Left ventricle myocardium inferior (tissue), 1 donor: ENCODE measurements around the gene MRPS21. TPM values are rescaled to one million over a fixed set of nuclear protein-coding genes. Genes with fewer than 3 reads are reported as not detected.

Experiments
- DNase-seq: peaks from one replicate; pipeline ENCODE4 v3.0.0-alpha.2; 2020
- H3K27ac ChIP-seq: fragments of 200-600 bp; replicated peaks from 2 replicates; pipeline ENCODE4 v1.8.0; 2021
- H3K27me3 ChIP-seq: fragments of 200-600 bp; 2 replicates; pipeline ENCODE4 v1.8.0; 2021; ENCODE audit warnings: low read depth
- H3K36me3 ChIP-seq: fragments of 200-600 bp; 2 replicates; pipeline ENCODE4 v1.8.0; 2021
- H3K4me1 ChIP-seq: fragments of 200-600 bp; 2 replicates; pipeline ENCODE4 v1.8.0; 2021
- H3K4me3 ChIP-seq: fragments of 200-600 bp; 2 replicates; pipeline ENCODE4 v1.8.0; 2021; ENCODE audit warnings: mild to moderate bottlenecking, moderate library complexity
- H3K9me3 ChIP-seq: fragments of 200-600 bp; replicated peaks from 2 replicates; pipeline ENCODE4 v1.8.0; 2021
- intact Hi-C: fragments of 100-400 bp; cut with micrococcal nuclease; formaldehyde crosslinking; loops from one replicate; pipeline ENCODE4 v1.11.0; 2022
- total RNA-seq: library from RNA; stranded (reverse); fragmentation: NEBNext Ultra II Directional; extraction: Animal tissue kit (Norgen Biotek cat#: 25700); gene quantifications from one replicate; pipeline ENCODE4 v1.2.1, GENCODE V29; 2021
- TF ChIP-seq, protein P1 (sequence below): fragments of 200-600 bp; IDR thresholded peaks from 2 replicates; pipeline ENCODE4 v1.8.0; 2021; ENCODE audit warnings: antibody characterized with exemption, mild to moderate bottlenecking, borderline replicate concordance
- donor health status: DM: no; HTN: yes; CAD: no; lungs with severe emphysema.

The MRPS21 gene
- total RNA-seq, 1 donor from 2014 or later, result 72.5 TPM

DNA sequence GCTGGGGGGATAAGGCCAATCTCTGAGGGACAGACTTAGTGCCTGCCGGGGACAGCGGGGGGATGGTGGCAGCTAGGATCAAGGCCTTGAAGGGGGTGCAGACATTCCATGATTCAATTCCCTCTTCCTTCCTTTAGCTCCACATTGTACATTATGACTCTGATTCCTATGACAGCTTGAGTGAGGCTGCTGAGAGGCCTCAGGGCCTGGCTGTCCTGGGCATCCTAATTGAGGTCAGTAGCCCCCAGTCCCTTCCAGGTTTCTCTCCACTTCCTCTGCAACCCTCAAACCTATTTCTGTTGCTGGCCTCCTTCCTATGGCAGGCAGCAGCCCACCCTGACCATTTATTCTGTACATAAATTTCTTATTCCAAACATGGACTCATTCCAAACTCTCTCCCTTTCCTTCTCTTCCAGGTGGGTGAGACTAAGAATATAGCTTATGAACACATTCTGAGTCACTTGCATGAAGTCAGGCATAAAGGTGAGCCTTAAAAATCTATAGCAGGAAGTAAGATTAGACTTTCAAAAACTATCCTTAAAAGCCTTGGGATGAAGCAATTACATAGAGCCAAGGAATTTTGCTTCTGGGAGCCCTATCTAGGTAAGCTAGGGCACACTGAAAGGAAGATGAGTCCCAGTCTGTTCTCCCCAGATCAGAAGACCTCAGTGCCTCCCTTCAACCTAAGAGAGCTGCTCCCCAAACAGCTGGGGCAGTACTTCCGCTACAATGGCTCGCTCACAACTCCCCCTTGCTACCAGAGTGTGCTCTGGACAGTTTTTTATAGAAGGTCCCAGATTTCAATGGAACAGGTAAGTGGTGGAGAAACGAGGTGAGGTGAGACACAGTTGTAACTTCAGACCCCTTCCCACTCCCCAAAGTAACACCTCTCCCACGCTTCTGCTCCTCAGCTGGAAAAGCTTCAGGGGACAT lies 31.0 kb upstream of the MRPS21 start:
- no peak for DNase-seq
- no peaks in the 10 kb centered on the region for H3K27me3 ChIP-seq
- H3K27ac ChIP-seq, result no peak overlapping the region
- H3K36me3 ChIP-seq, result peaks cover 36% of the 10 kb centered on the region
- TF ChIP-seq, protein P1, sequence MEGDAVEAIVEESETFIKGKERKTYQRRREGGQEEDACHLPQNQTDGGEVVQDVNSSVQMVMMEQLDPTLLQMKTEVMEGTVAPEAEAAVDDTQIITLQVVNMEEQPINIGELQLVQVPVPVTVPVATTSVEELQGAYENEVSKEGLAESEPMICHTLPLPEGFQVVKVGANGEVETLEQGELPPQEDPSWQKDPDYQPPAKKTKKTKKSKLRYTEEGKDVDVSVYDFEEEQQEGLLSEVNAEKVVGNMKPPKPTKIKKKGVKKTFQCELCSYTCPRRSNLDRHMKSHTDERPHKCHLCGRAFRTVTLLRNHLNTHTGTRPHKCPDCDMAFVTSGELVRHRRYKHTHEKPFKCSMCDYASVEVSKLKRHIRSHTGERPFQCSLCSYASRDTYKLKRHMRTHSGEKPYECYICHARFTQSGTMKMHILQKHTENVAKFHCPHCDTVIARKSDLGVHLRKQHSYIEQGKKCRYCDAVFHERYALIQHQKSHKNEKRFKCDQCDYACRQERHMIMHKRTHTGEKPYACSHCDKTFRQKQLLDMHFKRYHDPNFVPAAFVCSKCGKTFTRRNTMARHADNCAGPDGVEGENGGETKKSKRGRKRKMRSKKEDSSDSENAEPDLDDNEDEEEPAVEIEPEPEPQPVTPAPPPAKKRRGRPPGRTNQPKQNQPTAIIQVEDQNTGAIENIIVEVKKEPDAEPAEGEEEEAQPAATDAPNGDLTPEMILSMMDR, result no peak
- intact Hi-C loops, result no loop called here
- H3K4me1 ChIP-seq, result peaks cover 30% of the 10 kb centered on the region
- H3K9me3 ChIP-seq, result no peaks in the 10 kb centered on the region
- H3K4me3 ChIP-seq, result no peak overlapping the region

DNA sequence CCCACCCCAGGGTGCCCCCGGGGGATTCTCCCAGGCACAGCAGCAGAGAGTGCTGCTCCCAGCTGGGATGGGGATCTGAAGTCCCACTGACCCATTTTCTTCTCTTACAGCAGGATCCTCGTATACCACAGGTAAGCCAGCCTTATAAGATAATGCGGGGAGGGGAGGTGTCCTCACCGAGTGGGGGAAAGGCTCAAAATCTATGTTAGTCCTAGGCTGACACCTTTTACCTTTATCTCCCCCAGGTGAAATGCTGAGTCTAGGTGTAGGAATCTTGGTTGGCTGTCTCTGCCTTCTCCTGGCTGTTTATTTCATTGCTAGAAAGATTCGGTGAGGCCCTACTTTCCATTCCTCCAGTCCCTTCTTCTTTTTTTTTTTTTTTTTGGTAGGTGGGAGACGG lies 30.1 kb upstream of the MRPS21 start:
- Histone ChIP-seq H3K36me3 (peaks cover 36% of the 10 kb centered on the region), H3K4me1 (peaks cover 37% of the 10 kb centered on the region), H3K27ac (no peak overlapping the region), H3K27me3 (no peaks in the 10 kb centered on the region), H3K4me3 (no peak overlapping the region), H3K9me3 (no peaks in the 10 kb centered on the region)
- intact Hi-C loops, result no loop called here
- TF ChIP-seq, protein P1, result no peak
- no peak for DNase-seq

DNA sequence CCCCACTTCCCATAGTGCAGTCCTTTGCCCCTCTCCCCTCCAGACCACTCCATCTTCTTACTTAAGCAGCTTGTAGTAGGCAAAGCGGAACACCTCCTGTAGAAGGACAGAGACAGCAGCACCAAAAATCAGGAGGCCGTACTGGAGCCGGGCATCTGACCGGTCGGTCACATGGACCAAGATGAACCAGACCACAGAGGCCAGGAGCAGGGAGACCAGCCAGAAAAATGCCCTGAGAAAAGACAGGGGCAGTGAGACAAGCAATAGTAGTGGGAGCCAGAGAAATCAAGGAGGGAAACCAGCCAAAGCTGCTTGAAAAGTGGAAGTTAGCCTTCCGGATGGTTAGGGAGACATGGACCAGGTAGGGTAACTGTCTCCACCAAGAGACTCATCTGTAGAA lies 25.8 kb upstream of the MRPS21 start:
- Histone ChIP-seq H3K4me1 (peaks cover 47% of the 10 kb centered on the region), H3K9me3 (no peaks in the 10 kb centered on the region), H3K36me3 (peaks cover 36% of the 10 kb centered on the region), H3K27ac (peak overlapping the region; percentile 99), H3K4me3 (peak overlapping the region; percentile 99), H3K27me3 (no peaks in the 10 kb centered on the region)
- DNase-seq, result no peak
- TF ChIP-seq, protein P1, result no peak
- intact Hi-C loops, result no loop called here

DNA sequence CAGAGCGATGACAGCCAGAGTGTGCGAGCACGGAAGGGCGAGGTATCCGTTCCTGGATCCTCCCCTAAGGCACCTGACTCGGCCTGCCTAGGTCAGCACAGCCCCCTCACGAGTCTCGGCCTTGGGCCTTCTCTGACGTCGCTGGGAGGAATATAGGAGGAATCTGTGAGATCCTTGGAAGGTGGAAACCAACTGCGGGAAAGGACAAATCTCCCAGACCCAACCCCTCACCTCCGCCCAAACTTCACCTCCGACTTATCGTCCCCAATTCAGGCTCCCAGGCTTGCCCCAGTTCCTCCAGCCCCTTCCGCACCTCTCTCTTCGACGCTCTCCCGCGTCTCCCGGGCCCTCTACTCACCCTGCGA lies 25.3 kb upstream of the MRPS21 start:
- intact Hi-C loops, result no loop called here
- no peaks in the 10 kb centered on the region for H3K27me3 ChIP-seq
- TF ChIP-seq, protein P1, result no peak

DNA sequence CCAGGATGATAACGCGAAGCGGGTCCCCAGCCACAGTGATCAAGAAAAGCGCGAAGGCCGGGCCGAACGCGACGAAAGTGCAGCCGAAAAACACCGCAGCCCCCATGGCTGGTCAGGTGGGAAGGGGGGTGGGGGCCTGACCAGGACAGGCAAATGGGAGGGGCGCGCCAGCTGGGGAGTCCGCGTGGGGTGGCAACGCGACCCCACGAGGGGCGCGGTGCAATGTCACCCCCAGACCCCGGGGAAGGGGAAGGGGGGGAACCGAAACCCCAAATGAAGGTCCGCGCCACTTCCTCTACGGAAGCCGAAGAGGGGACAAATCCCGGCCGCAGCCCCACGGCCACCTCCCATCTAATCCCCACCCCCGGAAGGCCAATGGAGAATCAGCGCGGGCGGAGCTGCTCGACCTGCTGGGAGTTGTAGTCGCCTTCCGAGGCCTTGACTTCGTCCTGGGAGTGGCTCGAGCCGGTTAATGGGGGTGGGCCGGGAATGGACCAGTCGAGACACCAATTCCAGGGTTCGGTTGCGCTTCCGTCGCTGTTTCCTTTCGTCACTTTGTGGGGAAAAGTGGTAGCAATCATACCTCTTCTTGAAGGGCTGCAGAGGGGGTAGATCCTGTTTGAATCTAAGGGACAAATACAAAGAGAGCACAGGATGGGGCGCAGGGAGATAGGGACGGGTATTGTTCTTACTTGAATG lies 24.8 kb upstream of the MRPS21 start, which contains the start of gene APH1A:
TSS of gene APH1A (minus strand) at position 312 of the 699 bp plus-strand sequence. CDS start at position 106, 206 bp downstream.
- intact Hi-C loops, result no loop called here
- H3K27me3 ChIP-seq, result no peaks in the 10 kb centered on the region
- DNase-seq, result peak; percentile 96
- peaks cover 57% of the 10 kb centered on the region for H3K4me1 ChIP-seq
- peak within 1 kb of the TSS; percentile 99 for H3K27ac ChIP-seq
- TF ChIP-seq, protein P1, result no peak
- H3K9me3 ChIP-seq, result no peaks in the 10 kb centered on the region
- H3K36me3 ChIP-seq, result peaks cover 36% of the 10 kb centered on the region
- H3K4me3 ChIP-seq, result peak within 1 kb of the TSS; percentile 99

More for the DNA sequence above, 25.3 kb upstream of the MRPS21 start:
- Histone ChIP-seq H3K4me3 (peak overlapping the region; percentile 99), H3K36me3 (peaks cover 36% of the 10 kb centered on the region), H3K27ac (peak overlapping the region; percentile 99), H3K4me1 (peaks cover 52% of the 10 kb centered on the region), H3K9me3 (no peaks in the 10 kb centered on the region)
- DNase-seq, result no peak
